Subcutaneous abdominal adipose tissue (tissue), 5 donors: ENCODE measurements around the gene MIEN1.
"Not testable (repeated sequence)": the region's sequence is repeated elsewhere in the genome, so short reads cannot be mapped to it uniquely, and the experiment has no call there.

Experiments
- H3K27ac ChIP-seq: one replicate; pipeline ENCODE4 v1.7.0; 2013; ENCODE audit warnings: low read depth, mild to moderate bottlenecking, inconsistent platforms, low read length, moderate library complexity
- H3K27me3 ChIP-seq, 5 donors: one replicate each; pipeline ENCODE4 v1.7.0; 2013; ENCODE audit warnings: low read length in 5 of 5, inconsistent platforms in 1 of 5; ENCODE audit not compliant: control insufficient read depth in 5 of 5, insufficient read depth in 4 of 5
- H3K36me3 ChIP-seq, 5 donors: one replicate each; pipeline ENCODE4 v1.7.0; 2013; ENCODE audit warnings: low read length in 5 of 5; ENCODE audit not compliant: control insufficient read depth in 5 of 5, insufficient read depth in 5 of 5
- H3K4me1 ChIP-seq, 5 donors: one replicate each; pipeline ENCODE4 v1.7.0; 2013; ENCODE audit warnings: low read length in 5 of 5, mild to moderate bottlenecking in 3 of 5, moderate library complexity in 1 of 5; ENCODE audit not compliant: control insufficient read depth in 5 of 5, insufficient read depth in 5 of 5
- H3K4me3 ChIP-seq, 5 donors: one replicate each; pipeline ENCODE4 v1.7.0; 2013; ENCODE audit warnings: low read length in 5 of 5, low read depth in 1 of 5
- H3K9ac ChIP-seq, 5 donors: one replicate each; pipeline ENCODE4 v1.7.0; 2013; ENCODE audit warnings: low read length in 5 of 5, mild to moderate bottlenecking in 4 of 5, moderate library complexity in 3 of 5
- H3K9me3 ChIP-seq, 5 donors: one replicate each; pipeline ENCODE4 v1.7.0; 2013; ENCODE audit warnings: low read length in 5 of 5; ENCODE audit not compliant: control insufficient read depth in 5 of 5
- donor health status: healthy.
- donor health status: healthy.
- donor health status: healthy.
- donor health status: healthy.
- donor health status: healthy.

MIEN1 gene

GRCh38 chr17:39716073-39716818 lies 14.1 kb downstream of the MIEN1 start:
- Histone ChIP-seq H3K36me3 (peaks cover 0 to 50% (median 30%) of the 10 kb centered on the region in 5 donors), H3K9me3 (no peaks in the 10 kb centered on the region), H3K27me3 (no peaks in the 10 kb centered on the region), H3K4me1 (no peaks in the 10 kb centered on the region), H3K4me3 (no peak overlapping the region), H3K9ac (no peak overlapping the region), H3K27ac (no peak overlapping the region)

DNA sequence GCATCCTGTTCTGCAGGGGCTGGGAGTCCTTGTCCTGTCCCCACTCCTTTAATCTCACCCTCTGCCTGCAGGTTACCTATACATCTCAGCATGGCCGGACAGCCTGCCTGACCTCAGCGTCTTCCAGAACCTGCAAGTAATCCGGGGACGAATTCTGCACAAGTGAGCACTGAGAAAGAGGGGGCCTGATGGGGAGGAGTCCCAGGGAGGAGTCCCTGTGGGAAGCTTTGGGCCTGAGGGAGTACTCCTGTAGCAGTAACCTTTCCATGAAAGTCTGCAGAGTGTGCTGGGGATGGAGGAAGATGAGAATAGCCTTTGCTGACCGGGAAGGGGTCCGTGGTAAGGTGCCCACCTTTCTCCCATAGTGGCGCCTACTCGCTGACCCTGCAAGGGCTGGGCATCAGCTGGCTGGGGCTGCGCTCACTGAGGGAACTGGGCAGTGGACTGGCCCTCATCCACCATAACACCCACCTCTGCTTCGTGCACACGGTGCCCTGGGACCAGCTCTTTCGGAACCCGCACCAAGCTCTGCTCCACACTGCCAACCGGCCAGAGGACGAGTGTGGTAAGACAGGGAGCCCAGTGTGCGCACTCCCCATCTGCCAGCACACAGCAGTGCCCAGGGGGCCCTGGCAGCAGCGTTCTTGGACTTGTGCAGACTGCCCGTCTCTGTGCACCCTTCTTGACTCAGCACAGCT lies 14.8 kb downstream of the MIEN1 start:
- Histone ChIP-seq H3K9ac (no peak overlapping the region), H3K9me3 (no peaks in the 10 kb centered on the region), H3K4me3 (no peak overlapping the region), H3K27ac (no peak overlapping the region), H3K36me3 (peaks cover 0 to 50% (median 31%) of the 10 kb centered on the region in 5 donors), H3K27me3 (no peaks in the 10 kb centered on the region), H3K4me1 (no peaks in the 10 kb centered on the region)

- Histone ChIP-seq H3K4me3 (no peak overlapping the region), H3K36me3 (peaks cover 0 to 55% (median 32%) of the 10 kb centered on the region in 5 donors), H3K27me3 (no peaks in the 10 kb centered on the region)
These were observed 16.1 kb downstream of the MIEN1 start for GRCh38 chr17:39714234-39714633.

DNA sequence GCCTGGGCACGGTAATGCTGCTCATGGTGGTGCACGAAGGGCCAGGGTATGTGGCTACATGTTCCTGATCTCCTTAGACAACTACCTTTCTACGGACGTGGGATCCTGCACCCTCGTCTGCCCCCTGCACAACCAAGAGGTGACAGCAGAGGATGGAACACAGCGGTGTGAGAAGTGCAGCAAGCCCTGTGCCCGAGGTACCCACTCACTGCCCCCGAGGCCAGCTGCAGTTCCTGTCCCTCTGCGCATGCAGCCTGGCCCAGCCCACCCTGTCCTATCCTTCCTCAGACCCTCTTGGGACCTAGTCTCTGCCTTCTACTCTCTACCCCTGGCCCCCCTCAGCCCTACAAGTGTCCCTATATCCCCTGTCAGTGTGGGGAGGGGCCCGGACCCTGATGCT lies 18.5 kb downstream of the MIEN1 start:
- Histone ChIP-seq H3K4me1 (no peaks in the 10 kb centered on the region), H3K27ac (no peak overlapping the region), H3K9me3 (no peaks in the 10 kb centered on the region), H3K36me3 (peaks cover 0 to 68% (median 49%) of the 10 kb centered on the region in 5 donors), H3K9ac (no peak overlapping the region), H3K27me3 (no peaks in the 10 kb centered on the region), H3K4me3 (no peak overlapping the region)

More at GRCh38 chr17:39714234-39714633, 16.1 kb downstream of the MIEN1 start:
- H3K4me1 ChIP-seq: no peaks in the 10 kb centered on the region
- no peak overlapping the region for H3K27ac ChIP-seq
- no peaks in the 10 kb centered on the region for H3K9me3 ChIP-seq
- no peak overlapping the region for H3K9ac ChIP-seq

- not testable (repeated sequence) for H3K4me1 ChIP-seq, H3K27me3 ChIP-seq, H3K27ac ChIP-seq, H3K9ac ChIP-seq, H3K4me3 ChIP-seq, H3K9me3 ChIP-seq
- peaks cover 0 to 62% (median 46%) of the 10 kb centered on the region in 5 donors for H3K36me3 ChIP-seq
These were observed 19.3 kb downstream of the MIEN1 start for GRCh38 chr17:39711071-39711470.

DNA sequence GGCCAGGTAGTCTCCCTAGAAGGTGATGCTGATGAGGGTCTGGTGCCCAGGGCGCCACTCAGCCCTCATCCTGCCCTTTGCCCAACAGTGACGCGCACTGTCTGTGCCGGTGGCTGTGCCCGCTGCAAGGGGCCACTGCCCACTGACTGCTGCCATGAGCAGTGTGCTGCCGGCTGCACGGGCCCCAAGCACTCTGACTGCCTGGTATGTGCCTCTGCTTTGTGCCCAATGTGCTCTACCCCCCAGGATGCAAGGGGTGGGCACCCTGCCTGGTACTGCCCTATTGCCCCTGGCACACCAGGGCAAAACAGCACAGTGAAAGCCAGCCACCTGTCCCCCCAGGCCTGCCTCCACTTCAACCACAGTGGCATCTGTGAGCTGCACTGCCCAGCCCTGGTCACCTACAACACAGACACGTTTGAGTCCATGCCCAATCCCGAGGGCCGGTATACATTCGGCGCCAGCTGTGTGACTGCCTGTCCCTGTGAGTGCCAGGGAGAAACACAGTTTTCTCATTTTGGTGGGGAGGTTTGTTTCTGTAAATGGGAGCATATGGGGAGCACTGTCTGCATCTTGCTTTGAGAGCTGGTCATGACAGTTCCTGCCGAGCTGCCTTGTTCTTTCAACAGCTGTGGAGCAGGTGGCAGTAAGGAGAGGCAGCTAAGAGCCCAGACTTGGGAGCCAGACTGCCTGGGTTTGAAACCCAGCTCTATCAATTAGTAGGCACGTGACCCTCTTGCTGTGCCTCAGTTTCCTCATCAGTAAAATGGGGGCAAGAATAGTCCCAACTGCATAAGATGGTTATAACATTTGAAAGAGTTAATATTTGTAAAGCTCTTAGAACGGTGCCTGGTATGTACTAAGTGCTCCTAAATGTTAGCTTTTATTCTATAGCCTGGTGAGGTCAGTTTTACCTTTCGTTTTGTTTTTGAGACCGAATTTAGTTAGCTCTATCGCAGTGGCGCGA lies 20.1 kb downstream of the MIEN1 start:
- Histone ChIP-seq H3K36me3 (peaks cover 0 to 54% (median 38%) of the 10 kb centered on the region in 5 donors), H3K4me1 (no peaks in the 10 kb centered on the region), H3K9ac (no peak overlapping the region), H3K27me3 (no peaks in the 10 kb centered on the region), H3K9me3 (no peaks in the 10 kb centered on the region), H3K4me3 (no peak overlapping the region), H3K27ac (no peak overlapping the region)

- peaks cover 0 to 50% (median 35%) of the 10 kb centered on the region in 5 donors for H3K36me3 ChIP-seq
- no peaks in the 10 kb centered on the region for H3K27me3 ChIP-seq
- no peaks in the 10 kb centered on the region for H3K9me3 ChIP-seq
- H3K27ac ChIP-seq: no peak overlapping the region
- H3K4me1 ChIP-seq: no peaks in the 10 kb centered on the region
- H3K9ac ChIP-seq: no peak overlapping the region
- no peak overlapping the region for H3K4me3 ChIP-seq
These were observed 20.9 kb downstream of the MIEN1 start for GRCh38 chr17:39709319-39709997.

- H3K9me3 ChIP-seq: no peaks in the 10 kb centered on the region
- peaks cover 0 to 39% (median 33%) of the 10 kb centered on the region in 5 donors for H3K36me3 ChIP-seq
- H3K27ac ChIP-seq: no peak overlapping the region
- no peak overlapping the region for H3K9ac ChIP-seq
- H3K27me3 ChIP-seq: no peaks in the 10 kb centered on the region
- no peak overlapping the region for H3K4me3 ChIP-seq
- no peaks in the 10 kb centered on the region for H3K4me1 ChIP-seq
These were observed 23.4 kb downstream of the MIEN1 start for GRCh38 chr17:39706921-39707337.

DNA sequence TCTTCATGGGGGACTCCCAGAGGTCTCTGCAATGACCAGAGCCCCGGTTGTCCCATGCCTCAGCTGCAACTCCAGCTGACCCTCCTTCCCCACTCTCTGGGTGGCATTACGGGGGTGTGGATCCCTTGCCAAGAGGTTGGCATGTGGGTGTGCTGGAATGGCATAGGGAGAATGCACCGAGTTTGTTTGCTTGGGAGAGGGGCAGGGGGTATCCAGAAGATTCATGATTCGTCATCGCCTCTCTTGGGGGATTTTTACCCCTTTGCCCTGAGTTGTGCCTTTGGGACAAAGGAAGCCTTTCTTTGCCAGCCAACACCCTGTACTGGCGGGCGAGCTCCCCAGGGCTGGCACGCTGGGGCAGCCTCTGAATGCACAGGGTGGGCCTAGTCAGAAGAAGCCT lies 23.9 kb downstream of the MIEN1 start:
- H3K36me3 ChIP-seq: peaks cover 0 to 34% (median 28%) of the 10 kb centered on the region in 5 donors
- H3K4me1 ChIP-seq: peaks cover 0 to 3% (median under 1%) of the 10 kb centered on the region in 5 donors
- H3K27ac ChIP-seq: no peak overlapping the region
- no peaks in the 10 kb centered on the region for H3K9me3 ChIP-seq
- peaks cover 0 to 5% (median 1%) of the 10 kb centered on the region in 5 donors for H3K27me3 ChIP-seq
- no peak overlapping the region for H3K9ac ChIP-seq
- no peak overlapping the region for H3K4me3 ChIP-seq
